ENCODE results near the gene P2RX1.

Gene P2RX1

GRCh38 chr17:3925684-3926485 is 9.6 kb upstream of the P2RX1 start:
- TF ChIP-seq CTCF (IDR thresholded peaks at IDR 0.05; ENCODE audit: borderline replicate concordance, control extremely low read depth, extremely low read depth, insufficient read depth, missing control alignments), result no peak
- in situ Hi-C loops (cut with MboI; ENCODE audit: low sequenced_read_pairs, unreplicated experiment), result no loop called here
- no peak for DNase-seq (ENCODE audit: low spot score)

GRCh38 chr17:3924512-3925350 is 8.5 kb upstream of the P2RX1 start:
- no peak for DNase-seq (ENCODE audit: low spot score)
- no peak for TF ChIP-seq CTCF (IDR thresholded peaks at IDR 0.05; ENCODE audit: borderline replicate concordance, control extremely low read depth, extremely low read depth, insufficient read depth, missing control alignments)
- in situ Hi-C loops (cut with MboI; ENCODE audit: low sequenced_read_pairs, unreplicated experiment), result no loop called here

GRCh38 chr17:3923466-3924190 is 7.4 kb upstream of the P2RX1 start:
- no peak for TF ChIP-seq CTCF (IDR thresholded peaks at IDR 0.05; ENCODE audit: borderline replicate concordance, control extremely low read depth, extremely low read depth, insufficient read depth, missing control alignments)
- in situ Hi-C loops (cut with MboI; ENCODE audit: low sequenced_read_pairs, unreplicated experiment), result no loop called here
- no peak for DNase-seq (ENCODE audit: low spot score)

- in situ Hi-C loops (cut with MboI; ENCODE audit: low sequenced_read_pairs, unreplicated experiment), result no loop called here
- DNase-seq (ENCODE audit: low spot score), result no peak
- no peak for TF ChIP-seq CTCF (IDR thresholded peaks at IDR 0.05; ENCODE audit: borderline replicate concordance, control extremely low read depth, extremely low read depth, insufficient read depth, missing control alignments)
These were observed 6.5 kb upstream of the P2RX1 start for GRCh38 chr17:3922765-3923164.

GRCh38 chr17:3921502-3922319 is 5.4 kb upstream of the P2RX1 start:
- no peak for TF ChIP-seq CTCF (IDR thresholded peaks at IDR 0.05; ENCODE audit: borderline replicate concordance, control extremely low read depth, extremely low read depth, insufficient read depth, missing control alignments)
- in situ Hi-C loops (cut with MboI; ENCODE audit: low sequenced_read_pairs, unreplicated experiment), result no loop called here
- DNase-seq (ENCODE audit: low spot score), result no peak
